Erythroblast (primary cell): ENCODE results near the gene CSTPP1.

Experiments
- GATA1 ChIP-seq: IDR thresholded peaks from 2 replicates; pipeline ENCODE4 v1.6.1; 2011; ENCODE audit warnings: low read depth, mild to moderate bottlenecking, control low read depth, low read length, moderate library complexity
- POLR2A ChIP-seq: IDR thresholded peaks from 2 replicates; pipeline ENCODE4 v1.6.1; 2011; ENCODE audit warnings: mild to moderate bottlenecking, low read length

DNA sequence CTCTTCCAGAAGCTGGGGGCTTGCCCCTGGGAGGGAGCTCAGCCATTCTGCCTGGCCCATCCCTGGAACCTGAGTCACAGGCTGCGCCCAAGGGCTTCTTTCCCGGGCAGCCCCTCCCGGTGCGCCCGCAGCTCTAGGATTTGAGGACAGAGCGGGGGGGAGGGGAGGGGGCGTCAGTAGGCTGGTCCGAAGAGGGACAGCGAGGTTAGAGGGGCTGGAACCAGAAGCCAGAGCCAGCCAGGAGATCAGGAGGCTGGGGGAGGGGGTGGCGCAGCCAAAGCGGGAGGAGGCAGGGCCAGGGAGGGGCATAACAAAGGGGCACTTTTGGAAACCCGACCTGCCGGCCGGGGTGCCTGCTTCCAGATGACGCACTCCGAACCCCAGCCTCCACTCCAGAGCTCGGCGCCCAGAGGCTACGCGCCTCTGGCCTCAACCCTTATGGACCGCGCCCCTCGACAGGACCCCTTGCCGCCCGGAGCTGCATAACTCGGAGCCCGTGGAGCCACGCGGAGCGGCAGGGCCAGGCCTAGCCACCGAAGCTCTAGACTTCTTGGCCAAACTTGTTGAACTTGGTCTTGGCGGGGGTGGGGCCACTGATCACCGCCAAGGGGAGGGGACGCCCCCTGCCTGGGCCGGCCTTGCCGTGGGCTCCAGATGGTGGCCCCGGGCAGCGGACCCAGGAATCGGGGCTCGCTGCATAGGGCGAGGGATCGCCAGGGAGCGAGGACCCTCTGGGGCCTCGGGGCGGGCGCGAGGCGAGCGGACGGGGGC is 248.9 kb downstream of the CSTPP1 start:
- TF ChIP-seq POLR2A (no peak), GATA1 (no peak)
